ENCODE results near the gene GNAL. TPM values are rescaled to one million over a fixed set of nuclear protein-coding genes. Genes with fewer than 3 reads are reported as not detected.

The GNAL gene
- total and polyA plus RNA-seq, 8 donors: under 0.01 to 6.7 (median 1.8) TPM

DNA sequence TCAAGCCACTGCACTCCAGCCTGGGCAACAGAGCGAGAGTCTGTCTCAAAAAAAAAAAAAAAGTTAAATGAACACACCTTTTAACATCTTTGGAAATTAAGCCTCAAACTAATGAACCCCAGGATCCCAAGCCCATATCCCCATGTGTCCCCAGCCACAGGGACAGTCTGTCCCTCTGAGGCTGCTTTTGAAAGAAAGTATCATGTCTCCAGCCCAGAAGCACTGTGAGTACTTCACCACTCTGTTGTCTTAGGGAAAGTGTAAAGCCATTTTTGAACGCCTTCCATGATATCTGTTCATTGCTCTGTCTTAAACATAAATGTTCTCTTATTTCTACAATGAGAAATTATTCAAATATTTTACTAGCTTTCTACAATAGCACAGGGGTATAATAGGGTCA, 110.0 kb downstream of the GNAL start:
- H3K36me3 ChIP-seq: no peaks in the 10 kb centered on the region
- intact Hi-C loops (cut with DNase I; ENCODE audit: low total_unique reads): no loop called here
- H3K27ac ChIP-seq: no peak overlapping the region
- 56 to 79% (median 61%) methylated on average over 2 of the region's 2 CpGs for WGBS, 5 donors
- no peak for DNase-seq
- no peak overlapping the region for H3K4me3 ChIP-seq
- no peak for TF ChIP-seq EP300 (IDR thresholded peaks at IDR 0.05)
- no peak for TF ChIP-seq POLR2AphosphoS5 (IDR thresholded peaks at IDR 0.05)
- TF ChIP-seq POLR2A (IDR thresholded peaks at IDR 0.05): no peak
- TF ChIP-seq, protein P1, sequence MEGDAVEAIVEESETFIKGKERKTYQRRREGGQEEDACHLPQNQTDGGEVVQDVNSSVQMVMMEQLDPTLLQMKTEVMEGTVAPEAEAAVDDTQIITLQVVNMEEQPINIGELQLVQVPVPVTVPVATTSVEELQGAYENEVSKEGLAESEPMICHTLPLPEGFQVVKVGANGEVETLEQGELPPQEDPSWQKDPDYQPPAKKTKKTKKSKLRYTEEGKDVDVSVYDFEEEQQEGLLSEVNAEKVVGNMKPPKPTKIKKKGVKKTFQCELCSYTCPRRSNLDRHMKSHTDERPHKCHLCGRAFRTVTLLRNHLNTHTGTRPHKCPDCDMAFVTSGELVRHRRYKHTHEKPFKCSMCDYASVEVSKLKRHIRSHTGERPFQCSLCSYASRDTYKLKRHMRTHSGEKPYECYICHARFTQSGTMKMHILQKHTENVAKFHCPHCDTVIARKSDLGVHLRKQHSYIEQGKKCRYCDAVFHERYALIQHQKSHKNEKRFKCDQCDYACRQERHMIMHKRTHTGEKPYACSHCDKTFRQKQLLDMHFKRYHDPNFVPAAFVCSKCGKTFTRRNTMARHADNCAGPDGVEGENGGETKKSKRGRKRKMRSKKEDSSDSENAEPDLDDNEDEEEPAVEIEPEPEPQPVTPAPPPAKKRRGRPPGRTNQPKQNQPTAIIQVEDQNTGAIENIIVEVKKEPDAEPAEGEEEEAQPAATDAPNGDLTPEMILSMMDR (IDR thresholded peaks at IDR 0.05): no peak
- H3K9me3 ChIP-seq: no peaks in the 10 kb centered on the region
- H3K27me3 ChIP-seq: no peaks in the 10 kb centered on the region
- H3K4me1 ChIP-seq: no peaks in the 10 kb centered on the region

DNA sequence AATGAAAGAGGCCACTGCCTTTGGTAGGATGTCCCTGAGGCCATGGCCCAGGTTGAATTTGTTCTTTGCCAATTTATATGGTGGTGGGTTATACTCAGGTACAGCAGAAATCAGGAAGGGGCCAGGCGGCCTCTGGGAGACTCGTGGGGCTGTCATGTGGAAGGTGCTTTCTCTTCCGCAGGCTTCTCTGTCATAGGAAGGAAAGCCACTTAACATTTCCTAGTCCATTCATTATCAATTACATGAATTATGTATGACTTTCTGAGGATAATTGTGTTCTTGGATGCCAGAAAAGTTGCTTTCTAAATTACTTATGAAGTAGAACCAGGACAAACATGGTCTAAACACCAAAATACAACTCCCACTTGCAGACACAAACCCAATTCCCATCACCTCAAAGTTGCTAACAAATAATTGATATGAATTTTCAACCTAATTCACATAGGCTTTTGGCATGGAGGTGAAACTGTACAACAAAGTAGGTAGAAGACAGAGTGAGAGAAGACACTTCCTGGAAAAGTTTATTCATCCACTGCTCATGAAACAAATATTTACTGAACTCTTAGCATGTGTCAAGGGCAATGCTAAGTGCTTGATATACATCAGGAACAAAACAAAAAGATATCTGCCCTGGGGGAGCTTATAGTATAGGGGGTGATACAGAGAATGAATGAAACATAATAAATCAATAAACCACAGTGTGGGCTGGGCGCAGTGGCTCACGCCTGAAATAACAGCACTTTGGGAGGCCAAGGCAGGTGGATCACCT, 111.7 kb downstream of the GNAL start:
- 68 to 76% (median 74%) methylated on average over 5 of the region's 5 CpGs for WGBS, 5 donors
- no peak overlapping the region for H3K27ac ChIP-seq
- DNase-seq: no peak
- H3K36me3 ChIP-seq: no peaks in the 10 kb centered on the region
- no peak overlapping the region for H3K4me3 ChIP-seq
- TF ChIP-seq POLR2AphosphoS5 (IDR thresholded peaks at IDR 0.05) (no peak), POLR2A (IDR thresholded peaks at IDR 0.05) (no peak), EP300 (IDR thresholded peaks at IDR 0.05) (no peak)
- TF ChIP-seq, protein P1 (IDR thresholded peaks at IDR 0.05): no peak
- H3K9me3 ChIP-seq: no peaks in the 10 kb centered on the region
- intact Hi-C loops (cut with DNase I; ENCODE audit: low total_unique reads): no loop called here
- H3K4me1 ChIP-seq: no peaks in the 10 kb centered on the region
- no peaks in the 10 kb centered on the region for H3K27me3 ChIP-seq

DNA sequence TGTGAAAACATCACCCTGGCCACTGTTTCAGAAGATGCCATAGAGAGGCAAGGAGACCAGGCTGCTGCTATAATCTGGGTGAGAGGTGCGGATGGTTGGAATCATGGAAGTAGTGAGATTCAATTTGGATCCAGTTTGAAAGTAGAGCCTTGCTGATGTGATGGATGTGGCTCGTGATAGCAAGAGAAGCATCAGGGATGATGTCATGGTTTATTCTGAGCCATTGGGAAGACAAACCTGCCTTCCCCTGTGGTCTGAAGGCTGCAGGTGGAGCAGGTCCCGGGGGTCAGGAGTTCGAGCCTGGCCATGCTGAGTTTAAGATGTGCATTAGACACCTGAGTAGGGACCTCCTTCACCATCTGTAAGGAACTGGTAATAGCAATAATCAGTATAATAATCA, 112.5 kb downstream of the GNAL start:
- no peak for TF ChIP-seq EP300 (IDR thresholded peaks at IDR 0.05)
- no peak for TF ChIP-seq POLR2AphosphoS5 (IDR thresholded peaks at IDR 0.05)
- TF ChIP-seq POLR2A (IDR thresholded peaks at IDR 0.05): no peak
- TF ChIP-seq, protein P1 (IDR thresholded peaks at IDR 0.05): no peak
- WGBS, 5 donors: 84 to 90% (median 86%) methylated on average over 4 of the region's 4 CpGs
- no peak overlapping the region for H3K27ac ChIP-seq

DNA sequence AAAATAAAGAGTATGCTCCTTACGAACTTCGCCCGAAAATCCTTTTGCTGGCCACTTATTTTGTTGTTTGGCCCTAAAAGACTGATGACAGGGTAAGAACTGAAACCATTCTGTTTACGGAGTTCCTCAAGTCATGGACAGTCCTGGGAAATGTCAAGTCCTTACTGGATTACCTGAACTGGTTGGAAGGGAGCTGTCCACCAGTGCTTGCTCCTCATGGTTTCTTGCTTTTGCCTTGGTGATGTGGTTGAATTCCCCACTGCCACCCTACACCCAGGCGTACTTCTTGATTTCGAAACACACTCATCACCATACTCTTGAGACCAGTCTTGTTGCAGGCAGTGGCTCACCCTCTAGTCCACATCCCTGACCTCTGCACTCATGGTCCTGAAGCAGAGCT, 113.1 kb downstream of the GNAL start:
- no peaks in the 10 kb centered on the region for H3K36me3 ChIP-seq
- no peak overlapping the region for H3K4me3 ChIP-seq
- TF ChIP-seq, protein P1 (IDR thresholded peaks at IDR 0.05): no peak
- TF ChIP-seq EP300 (IDR thresholded peaks at IDR 0.05): no peak
- TF ChIP-seq POLR2AphosphoS5 (IDR thresholded peaks at IDR 0.05): no peak
- TF ChIP-seq POLR2A (IDR thresholded peaks at IDR 0.05): no peak
- H3K27me3 ChIP-seq: no peaks in the 10 kb centered on the region
- no peaks in the 10 kb centered on the region for H3K4me1 ChIP-seq
- H3K9me3 ChIP-seq: no peaks in the 10 kb centered on the region
- 92 to 95% (median 93%) methylated on average over 6 of the region's 6 CpGs for WGBS, 5 donors
- intact Hi-C loops (cut with DNase I; ENCODE audit: low total_unique reads): no loop called here
- no peak overlapping the region for H3K27ac ChIP-seq
- DNase-seq: no peak

More for the DNA sequence above, 112.5 kb downstream of the GNAL start:
- Histone ChIP-seq H3K9me3 (no peaks in the 10 kb centered on the region), H3K4me1 (no peaks in the 10 kb centered on the region), H3K4me3 (no peak overlapping the region), H3K36me3 (no peaks in the 10 kb centered on the region), H3K27me3 (no peaks in the 10 kb centered on the region)
- no peak for DNase-seq
- intact Hi-C loops (cut with DNase I; ENCODE audit: low total_unique reads): no loop called here
